NCI-H460 (cell line): Measurements from ENCODE around the gene SLC9A9. TPM values are rescaled to one million over a fixed set of nuclear protein-coding genes. Genes with fewer than 3 reads are reported as not detected.

Experiments used
- DNase-seq: peaks from one replicate; pipeline ENCODE4 v3.0.0-alpha.2; 2016; ENCODE audit warnings: low read depth; ENCODE audit errors: extremely low read depth
- total RNA-seq: library from RNA; depleted of rRNA; stranded (reverse); fragments of >200 nt; shearing (Covaris generic); gene quantifications from 2 replicates; pipeline ENCODE4 v1.2.3, GENCODE V29; 2014

The SLC9A9 gene
- total RNA-seq, 1 experiment from 2014 or later = 1.1 TPM

GRCh38 chr3:143848704-143849103 lies 436 bp upstream of the SLC9A9 start:
- DNase-seq = no peak

GRCh38 chr3:143843587-143843986 lies 4.7 kb downstream of the SLC9A9 start:
- DNase-seq = no peak

GRCh38 chr3:143840636-143841035 lies 7.6 kb downstream of the SLC9A9 start:
- no peak for DNase-seq

GRCh38 chr3:143839980-143840379 lies 8.3 kb downstream of the SLC9A9 start:
- DNase-seq = no peak

GRCh38 chr3:143837076-143837475 lies 11.2 kb downstream of the SLC9A9 start:
- DNase-seq = no peak

- no peak for DNase-seq
Measured at GRCh38 chr3:143835312-143835711, 13.0 kb downstream of the SLC9A9 start.

GRCh38 chr3:143832433-143832832 lies 15.8 kb downstream of the SLC9A9 start:
- DNase-seq = no peak

- DNase-seq = no peak
Measured at GRCh38 chr3:143831994-143832393, 16.3 kb downstream of the SLC9A9 start.

GRCh38 chr3:143831208-143831607 lies 17.1 kb downstream of the SLC9A9 start:
- no peak for DNase-seq

GRCh38 chr3:143830786-143831185 lies 17.5 kb downstream of the SLC9A9 start:
- no peak for DNase-seq

- no peak for DNase-seq
Measured at GRCh38 chr3:143830063-143830462, 18.2 kb downstream of the SLC9A9 start.

- DNase-seq = no peak
Measured at GRCh38 chr3:143827425-143827824, 20.8 kb downstream of the SLC9A9 start.

GRCh38 chr3:143826296-143826695 lies 22.0 kb downstream of the SLC9A9 start:
- no peak for DNase-seq

- DNase-seq = no peak
Measured at GRCh38 chr3:143825513-143825912, 22.8 kb downstream of the SLC9A9 start.

- DNase-seq = no peak
Measured at GRCh38 chr3:143824735-143825385, 23.4 kb downstream of the SLC9A9 start.

GRCh38 chr3:143822798-143823197 lies 25.5 kb downstream of the SLC9A9 start:
- DNase-seq = no peak

GRCh38 chr3:143822374-143822773 lies 25.9 kb downstream of the SLC9A9 start:
- no peak for DNase-seq

GRCh38 chr3:143821862-143822261 lies 26.4 kb downstream of the SLC9A9 start:
- DNase-seq = no peak

GRCh38 chr3:143820466-143821221 lies 27.6 kb downstream of the SLC9A9 start:
- DNase-seq = no peak

GRCh38 chr3:143819890-143820289 lies 28.4 kb downstream of the SLC9A9 start:
- no peak for DNase-seq

- no peak for DNase-seq
Measured at GRCh38 chr3:143814443-143814889, 33.8 kb downstream of the SLC9A9 start.

GRCh38 chr3:143812481-143812880 lies 35.8 kb downstream of the SLC9A9 start:
- no peak for DNase-seq
